HL-60/S4 treated with phorbol 12-myristate 13-acetate at 8.2 ng/mL for 4 days and 3 days (cell line): ENCODE measurements around the gene ASXL1.

Experiments used
- in situ Hi-C: fragments of 300-500 bp; cut with MboI; formaldehyde crosslinking; loops from 2 replicates; pipeline ENCODE4 v1.15.0; 2022; ENCODE audit warnings: low sequenced_read_pairs

Gene ASXL1

DNA sequence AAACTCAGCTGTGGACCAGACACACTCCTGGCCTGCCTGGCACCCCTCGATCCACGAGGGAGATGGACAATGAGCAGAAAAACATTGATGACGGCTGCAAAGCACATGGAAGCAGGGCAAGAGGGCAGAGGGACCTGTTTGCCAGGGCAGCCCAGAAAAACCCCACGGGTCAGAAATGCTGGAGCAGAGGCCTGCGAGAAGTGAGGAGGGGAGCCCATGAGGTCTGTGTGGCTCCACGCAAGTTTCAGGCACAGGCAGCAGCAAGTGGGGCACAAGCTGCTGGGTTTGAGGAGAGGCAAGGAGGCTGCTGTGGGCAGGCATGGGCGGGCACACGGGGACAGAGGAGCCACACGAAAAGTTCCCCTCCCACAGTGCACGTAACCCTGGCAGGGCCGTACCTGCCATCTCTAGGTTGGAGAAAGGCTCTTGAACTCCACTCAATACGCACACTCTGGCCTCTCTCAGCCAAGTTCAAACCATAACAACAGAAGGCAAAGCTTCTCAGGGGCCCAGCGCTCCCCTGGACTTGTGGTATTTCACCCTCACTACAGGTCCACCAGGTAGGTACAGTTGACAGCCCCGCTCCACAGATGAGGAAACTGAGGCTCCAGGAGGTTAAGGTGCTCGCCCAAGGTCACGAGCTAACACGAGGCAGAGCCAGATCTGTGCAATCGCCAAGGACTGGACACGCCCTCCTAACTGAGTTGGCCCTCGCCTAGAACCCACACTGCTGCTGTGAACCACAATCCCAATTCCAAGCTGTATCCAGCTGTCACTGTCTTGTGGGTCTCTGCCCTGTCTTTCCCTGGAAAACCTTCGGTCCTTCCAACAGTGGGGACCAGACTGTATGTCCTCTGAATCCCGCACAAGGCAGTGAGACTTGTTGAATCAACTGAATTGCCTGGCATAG is 118.8 kb downstream of the ASXL1 start:
- in situ Hi-C loops: no loop called here

DNA sequence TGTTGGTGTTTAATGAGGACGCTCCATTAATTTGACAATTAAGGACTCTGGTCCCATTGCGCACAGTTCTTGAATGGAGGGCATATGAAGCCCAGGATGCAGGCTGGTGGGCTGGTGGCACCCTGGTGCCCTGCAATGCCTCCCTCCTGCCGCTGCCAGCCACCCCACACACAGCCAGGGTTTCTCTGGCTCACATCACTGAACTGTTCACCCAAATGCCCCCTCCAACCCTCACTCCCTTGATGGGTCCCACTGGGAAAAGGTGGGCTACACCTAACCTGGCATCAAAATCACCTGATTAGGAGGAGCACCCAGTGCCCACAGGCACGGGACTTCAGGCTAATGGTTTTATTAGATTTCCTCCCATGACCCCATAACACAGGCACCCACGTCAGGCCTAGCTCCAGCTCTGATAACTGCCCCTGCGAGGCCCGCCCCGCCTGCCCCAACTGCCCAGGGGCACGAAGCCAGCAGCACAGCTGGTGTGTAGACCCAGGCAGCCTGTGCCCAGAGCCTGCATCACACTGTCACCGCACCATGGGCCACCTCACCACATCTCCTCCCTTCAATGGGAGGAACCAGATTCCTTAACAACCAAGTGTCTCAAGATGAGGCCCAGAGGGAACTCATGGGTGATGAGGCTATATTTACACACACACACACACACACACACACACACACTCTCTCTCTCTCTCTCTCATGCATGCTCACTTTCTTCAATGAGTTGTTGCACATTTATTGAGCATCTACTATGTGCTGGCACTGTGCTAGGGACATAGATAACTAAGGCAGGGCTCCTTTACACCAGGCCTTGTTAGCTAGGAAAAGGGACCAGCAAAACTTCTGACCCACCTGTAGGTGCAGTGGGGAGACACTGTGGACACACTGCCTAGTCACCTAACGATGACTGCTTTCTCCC is 119.7 kb downstream of the ASXL1 start:
- in situ Hi-C loops: no loop called here

DNA sequence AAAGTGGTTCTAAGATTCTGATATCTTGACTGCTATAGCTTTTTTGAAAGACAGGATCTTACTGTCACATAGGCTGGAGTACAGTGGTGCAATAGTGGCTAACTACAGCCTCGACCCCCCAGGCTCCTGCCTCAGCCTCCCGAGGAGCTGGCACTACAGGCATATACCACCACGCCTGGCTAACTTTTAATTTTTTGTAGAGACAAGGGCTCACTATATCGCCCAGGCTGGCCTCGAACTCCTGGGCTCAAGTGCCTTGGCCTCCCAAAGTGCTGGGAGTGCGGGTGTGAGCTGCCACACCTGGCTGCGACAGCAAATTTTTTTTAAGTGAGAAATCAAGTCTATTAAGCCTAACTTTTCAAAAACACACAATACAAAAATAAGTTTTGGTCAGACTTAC is 120.4 kb downstream of the ASXL1 start:
- in situ Hi-C loops: no loop called here

DNA sequence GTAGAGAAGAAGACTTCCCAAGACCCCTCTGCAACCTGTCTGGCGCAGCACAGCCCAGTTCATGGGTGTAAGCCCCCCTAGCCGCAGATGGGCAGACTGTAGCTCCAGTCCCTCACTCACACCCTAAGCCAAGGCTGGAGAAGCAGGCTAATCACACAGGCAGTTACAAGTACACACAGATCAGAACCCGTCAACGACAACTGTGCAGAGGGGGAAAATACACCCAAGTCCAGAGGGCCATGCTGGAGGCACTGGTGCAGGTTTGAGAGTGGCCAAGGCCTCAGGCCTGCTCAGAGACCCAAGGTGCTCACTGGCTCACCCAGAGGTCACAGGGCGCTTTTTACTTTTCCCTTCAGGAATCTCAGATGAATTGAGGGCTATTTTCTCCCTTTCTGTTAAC is 120.9 kb downstream of the ASXL1 start:
- in situ Hi-C loops: no loop called here

DNA sequence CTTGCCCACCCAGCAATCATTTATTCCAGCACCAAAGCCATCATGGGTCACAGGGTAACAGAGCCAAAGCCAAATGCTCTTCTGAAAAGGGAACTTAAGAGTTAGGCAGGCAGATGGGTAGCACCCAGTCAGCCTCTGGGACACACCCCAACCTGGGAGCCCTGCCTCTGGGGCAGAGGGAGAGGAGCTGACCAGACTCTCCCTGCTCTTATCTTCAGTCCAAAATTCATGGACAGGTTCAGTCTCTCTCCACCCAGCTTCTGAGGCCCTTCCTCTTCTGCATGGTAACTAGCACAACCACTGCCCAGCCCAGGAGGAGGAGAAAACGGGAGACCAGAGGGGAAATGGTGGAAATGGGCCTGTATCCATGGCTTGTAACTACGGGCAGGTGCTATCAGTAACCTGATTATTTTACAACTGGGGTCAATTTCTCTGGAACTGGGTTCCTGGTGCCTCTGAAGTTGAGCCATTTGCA is 121.6 kb downstream of the ASXL1 start:
- in situ Hi-C loops: no loop called here

DNA sequence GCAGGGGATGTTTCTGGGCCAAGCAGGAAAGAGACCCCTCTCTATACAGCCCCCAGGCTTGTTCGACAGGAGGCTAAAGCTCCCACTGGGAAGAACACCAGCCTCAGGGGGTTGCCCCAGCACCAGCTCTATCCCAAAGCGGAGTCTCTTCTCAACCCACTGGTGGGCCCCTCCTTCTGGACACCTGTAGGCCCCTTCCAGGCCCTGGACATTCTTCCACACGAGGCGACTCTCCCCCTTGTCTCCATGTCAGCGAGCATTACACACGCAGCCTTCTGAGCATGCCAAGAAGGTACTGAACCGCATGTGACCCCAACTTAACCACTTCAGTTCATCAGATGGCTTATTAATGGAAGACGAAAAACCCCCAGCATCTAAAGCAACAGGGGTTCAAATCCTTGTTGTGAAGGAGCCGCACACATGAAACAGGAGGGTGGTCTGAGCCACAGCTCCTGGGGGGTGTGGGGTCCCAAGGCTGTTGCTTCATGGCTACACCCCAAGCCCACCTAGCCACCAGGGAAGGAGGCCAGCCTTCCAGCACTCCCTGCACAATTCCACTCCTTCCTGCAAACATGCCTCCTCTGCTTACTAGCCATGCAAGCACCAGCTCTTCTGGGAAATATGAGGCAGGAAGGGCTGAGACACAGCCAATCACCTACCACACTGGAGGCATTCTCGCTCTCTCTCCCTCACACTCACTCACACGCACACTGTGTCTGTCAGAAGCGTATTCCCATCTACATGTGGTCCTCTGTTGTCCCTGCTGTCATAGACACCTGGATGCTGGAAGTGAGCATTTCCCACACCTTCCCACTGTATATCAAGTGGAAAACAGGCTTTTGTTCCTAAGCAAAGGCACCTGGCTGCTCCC is 122.5 kb downstream of the ASXL1 start:
- in situ Hi-C loops: no loop called here

DNA sequence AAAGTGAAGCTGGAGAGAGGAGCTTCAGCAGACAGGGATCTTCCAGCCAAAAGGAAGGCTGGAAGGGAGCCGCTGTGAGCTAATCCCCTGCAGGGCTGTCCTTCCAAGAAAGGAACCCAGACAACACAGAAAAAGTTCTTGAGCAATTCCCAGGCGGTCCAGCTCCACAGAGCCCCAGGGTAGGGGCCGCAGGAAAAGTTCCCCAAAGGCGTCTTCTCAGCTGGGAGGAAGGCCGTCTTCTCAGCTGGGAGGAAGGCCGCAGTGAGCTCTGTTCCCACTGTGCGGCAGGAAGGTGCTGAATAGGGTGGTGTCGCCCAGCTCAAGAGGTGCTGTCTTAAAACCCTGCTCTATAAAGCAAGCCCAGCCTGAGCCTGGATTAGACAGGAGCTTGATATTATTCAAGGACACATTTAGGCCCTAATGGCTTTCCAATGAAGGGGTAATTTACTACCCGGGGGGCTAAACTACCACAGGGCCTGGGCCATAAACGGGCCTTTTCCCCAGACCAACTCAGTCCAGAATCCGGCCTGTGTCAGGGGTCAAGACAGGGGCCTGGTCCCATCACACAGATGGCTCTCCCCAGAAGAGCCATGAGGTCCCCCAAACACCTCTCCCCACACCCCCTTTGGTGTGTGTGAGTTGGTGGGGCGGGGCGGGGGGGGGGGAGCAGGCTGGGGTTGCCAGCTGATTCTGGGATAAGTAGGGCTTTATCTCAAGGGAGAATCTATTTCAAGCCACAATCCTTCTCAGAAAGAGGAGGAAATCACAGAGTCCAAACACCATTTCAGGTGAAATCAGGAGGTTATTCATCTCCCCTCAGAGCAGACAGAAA is 123.4 kb downstream of the ASXL1 start:
- in situ Hi-C loops: no loop called here

DNA sequence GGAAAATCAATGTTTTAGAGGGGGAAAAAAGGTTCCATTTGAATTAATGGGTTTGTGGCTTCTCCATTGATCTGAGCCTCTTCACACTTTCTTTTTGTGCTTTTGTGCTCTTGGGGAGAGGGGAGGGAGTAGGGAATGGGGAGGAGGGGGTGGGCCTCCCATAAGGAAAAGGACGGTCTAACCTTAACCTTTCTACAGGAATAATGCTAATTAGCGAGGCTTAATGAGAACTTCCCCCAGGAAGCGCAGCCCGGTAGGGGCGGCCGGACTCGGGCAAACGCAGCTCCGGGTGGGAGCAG is 124.0 kb downstream of the ASXL1 start:
- in situ Hi-C loops: no loop called here

DNA sequence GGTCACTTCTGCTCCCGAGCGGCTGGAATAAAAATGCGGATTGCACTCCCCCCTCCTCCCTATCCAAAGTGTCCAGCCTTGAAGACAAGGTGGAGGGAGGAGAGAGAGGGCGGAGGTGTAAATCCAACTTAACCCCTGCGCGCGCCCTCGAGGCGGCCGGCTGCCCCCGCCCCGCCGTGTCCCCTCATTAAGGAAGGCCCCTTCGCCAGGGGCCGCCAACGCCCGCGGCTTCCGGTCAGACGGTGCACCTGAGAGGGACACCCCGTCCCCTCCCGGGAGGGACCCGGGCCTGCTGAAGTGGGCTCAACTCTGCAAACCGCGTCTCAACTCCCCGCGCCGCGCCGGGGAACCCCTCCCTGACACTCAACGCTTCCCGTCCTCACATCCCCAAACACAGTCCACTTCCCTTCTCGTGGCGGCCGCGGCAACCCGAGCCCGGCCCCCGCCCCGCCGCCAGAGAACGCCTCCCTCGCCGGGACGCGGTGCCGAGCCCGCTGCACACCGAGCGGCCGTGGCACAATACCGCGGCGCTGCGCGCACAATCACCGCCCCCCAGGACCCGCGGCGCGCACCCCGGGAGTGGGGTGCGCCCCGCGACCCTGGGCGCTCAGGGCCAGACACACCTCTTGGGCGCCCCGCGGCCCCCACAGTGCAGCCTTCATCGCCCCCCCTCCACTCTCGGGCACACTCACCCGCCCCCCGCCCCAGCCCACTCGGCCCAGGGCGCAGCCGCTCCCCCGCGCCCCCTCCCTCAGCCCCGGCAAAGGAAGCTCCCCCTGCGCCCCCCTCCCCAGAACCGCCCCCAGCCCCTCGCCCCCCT is 124.5 kb downstream of the ASXL1 start:
- in situ Hi-C loops: no loop called here

DNA sequence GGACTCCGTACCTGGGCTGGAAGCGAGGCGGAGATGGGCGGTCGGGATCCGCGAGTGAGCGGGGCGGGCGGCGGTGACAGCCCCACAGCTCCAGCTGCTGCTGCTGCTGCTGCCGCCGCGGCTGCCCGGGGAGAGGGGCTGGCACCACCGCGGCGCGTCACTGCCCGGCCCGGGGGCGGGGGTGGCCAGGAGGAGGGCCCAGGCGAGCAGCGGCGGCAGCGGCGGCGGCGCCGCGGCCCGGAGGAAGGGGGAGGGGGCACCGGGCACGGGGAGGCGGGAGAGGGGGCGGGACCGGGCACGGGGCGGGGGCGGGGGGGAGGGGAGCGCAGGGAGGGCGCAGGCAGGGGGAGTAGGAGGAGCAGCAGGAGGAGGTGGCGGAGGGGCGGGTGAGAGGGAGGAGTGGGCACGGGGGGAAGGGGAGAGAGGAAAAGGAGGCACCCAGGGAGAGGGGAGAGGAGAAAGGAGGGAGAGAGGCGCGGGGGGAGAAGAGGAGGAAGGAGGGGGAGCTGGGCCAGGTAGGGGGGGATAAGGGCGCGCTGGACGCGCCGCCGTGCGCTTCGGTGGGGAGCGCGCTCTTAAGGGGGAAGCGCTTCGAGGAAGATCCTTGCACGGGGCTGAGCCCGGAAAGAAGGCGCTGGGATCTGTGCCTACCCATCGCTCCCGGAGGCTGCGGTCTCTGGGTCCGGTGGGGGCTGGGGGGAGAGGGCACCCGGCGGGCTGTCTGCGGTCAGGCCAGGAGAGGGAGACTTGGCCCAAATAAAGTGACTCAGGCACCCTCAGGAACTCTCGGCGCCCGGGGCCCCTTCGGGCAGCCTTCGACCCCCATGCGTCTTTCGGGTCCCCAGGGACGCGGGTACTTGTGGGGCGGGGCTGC is 125.5 kb downstream of the ASXL1 start:
- in situ Hi-C loops: no loop called here

DNA sequence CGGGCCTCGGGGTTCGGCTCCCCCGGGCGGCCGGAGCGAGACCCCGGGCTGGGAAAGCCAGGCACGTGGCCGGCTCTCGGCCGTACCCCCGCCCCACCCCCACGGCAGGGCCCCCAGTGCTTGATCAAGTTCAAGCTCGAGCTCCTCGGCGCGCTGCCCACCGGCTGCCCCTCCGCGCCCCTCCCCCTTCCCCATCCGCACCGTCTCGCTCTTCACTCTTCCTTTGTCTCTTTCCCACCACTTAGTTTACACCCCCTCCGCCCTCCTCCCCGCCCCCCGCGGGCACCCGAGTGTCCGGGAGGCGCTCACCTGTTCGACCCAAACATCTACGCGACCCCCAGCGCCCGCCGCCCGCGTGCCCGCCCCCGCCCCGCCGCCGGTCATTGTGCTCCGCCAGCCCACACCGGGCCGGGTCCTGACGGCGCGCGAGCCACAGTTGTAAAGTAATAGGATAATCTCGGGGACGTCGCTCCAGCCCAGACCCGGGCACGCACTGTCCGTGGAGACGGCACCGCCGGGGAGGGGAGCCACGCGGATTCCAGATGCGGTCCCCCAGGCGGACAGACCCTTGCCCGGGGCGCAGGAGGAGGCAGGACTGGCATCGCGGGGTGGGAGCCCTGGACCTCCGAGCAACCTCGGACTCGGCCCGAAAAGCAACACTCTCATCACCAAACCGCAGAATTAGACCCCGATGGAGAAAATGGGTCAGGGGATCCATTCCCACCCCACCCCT is 126.3 kb downstream of the ASXL1 start:
- in situ Hi-C loops: no loop called here

DNA sequence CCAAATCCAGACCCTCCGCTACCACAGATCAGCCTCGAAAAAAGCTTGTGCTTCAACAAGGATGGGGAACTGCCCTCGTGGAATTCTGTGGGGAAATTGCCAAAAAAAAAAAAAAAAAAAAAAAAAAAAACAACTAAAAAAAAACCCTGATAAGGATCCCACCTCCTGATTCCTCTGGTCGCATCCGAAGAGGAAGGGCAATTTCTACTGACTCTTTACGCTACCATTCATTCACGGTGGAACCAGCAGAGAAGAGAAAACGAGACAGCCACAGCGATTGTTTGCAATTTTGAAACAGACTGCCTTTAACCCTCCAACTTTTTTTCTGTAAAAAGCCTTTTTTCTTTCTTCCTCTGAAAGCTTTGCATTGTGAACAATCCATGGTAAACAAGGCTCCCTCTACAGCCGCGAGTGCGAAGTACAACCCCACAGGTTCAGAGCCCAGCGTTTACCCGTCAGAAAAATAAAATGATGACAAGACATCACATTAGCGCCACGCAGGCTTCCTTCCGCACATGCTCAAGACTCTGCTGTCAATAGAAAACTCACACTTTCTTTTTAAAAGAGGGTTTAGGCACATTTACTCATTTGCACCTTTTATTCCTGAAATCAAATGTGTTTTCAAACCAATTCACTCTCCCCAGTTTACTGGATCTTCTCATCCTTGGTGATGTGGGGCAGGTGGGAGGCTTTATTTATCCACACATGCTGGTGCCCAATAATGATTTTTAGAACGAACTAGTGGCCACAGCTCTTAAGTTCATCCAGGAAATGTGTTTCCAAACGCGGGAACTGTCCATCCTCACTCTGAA is 127.0 kb downstream of the ASXL1 start:
- in situ Hi-C loops: no loop called here

DNA sequence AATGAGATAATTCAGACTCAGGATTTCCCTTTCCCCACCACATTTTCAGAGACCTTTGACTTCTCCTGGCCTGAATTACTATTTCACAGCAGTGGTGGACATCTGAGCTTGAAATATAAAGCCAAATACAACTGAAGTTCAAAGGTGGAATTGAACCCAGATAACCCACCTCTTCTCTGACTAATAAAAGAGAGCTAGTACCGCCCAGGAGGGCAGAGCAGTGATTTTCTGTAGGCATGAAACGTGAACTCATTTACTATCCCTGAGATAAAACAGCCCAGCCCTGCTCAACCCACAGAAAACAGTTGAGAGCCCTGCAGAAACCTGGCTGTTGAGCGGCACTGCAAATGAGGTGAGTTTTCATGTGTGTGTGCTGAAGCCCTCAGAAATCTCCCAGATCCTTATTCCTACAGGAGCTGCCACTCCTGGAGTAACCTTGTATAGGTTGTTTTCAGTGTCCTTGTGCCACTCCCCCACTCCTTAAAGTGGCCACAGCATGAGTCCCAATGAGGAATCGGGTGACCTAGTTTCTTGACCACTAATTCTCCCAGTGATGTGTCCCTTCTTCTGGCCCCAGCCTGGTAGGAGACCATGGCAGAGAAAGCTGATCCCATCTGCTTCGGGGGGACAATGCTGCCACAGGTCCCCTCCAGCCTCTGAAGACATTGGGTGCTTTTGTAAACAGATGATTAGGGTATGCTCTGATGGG is 127.8 kb downstream of the ASXL1 start:
- in situ Hi-C loops: no loop called here

DNA sequence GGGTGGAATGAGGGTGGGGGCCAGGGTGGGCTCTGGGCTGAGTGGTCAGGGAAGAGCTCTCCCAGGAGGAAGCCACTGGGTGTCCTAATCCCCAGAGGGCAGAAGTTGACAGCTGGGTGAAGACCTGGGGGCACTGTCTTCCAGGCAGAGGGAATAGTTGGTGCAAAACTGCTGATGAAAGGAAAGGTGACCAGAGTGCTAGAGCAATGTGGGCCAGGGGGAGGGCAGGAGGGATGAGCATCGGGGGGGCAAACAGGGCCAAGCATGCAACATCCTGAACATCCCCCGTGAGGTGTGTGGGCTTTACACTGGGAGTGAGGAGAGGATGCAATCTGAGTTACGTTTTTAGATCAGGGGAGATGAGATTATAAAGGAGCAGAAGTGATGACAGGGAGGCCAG is 129.2 kb downstream of the ASXL1 start:
- in situ Hi-C loops: no loop called here

DNA sequence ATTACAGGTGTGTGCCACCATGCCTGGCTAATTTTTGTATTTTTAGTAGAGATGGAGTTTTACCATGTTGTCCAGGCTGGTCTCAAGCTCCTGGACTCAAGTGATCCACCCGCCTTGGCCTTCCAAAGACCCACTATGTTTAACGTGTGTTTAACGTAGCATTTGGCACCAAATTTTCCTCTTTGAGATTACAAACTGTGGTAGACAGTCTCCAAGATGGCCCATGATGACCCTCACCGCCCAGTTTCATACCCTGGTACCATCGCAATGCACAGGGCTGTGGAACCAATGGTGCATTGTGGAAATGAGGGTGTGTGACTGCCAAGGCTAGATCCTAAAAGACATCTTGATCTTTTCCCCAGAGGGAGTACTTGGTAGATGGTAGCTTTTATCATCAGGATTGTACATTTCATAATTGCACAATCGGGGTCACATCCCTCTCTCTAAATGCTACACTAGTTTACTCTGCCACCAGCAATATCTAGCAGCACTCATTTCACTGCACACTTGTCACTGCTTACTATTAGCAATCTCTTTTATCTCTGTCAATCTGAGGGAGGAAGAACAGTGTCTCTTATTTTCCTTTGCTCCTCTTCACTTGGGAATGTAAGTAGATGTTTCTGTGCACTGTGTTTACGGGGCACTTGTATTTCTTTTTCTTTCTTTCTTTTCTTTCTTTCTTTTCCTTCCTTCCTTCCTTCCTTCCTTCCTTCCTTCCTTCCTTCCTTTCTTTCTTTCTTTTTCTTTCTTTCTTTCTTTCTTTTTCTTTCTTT is 130.1 kb downstream of the ASXL1 start:
- in situ Hi-C loops: no loop called here
